HG02970 (cell line): ENCODE results near the gene CYS1.
"Not testable (repeated sequence)": the region's sequence is repeated elsewhere in the genome, so short reads cannot be mapped to it uniquely, and the experiment has no call there.

Experiments
- ATAC-seq: cut with Tn5 transposase; IDR thresholded peaks from one replicate; pipeline ENCODE4 v1.9.1; 2021; ENCODE audit warnings: mild to moderate bottlenecking, moderate library complexity, moderate number of reproducible peaks; ENCODE audit not compliant: unreplicated experiment, low FRiP score

Gene CYS1

DNA sequence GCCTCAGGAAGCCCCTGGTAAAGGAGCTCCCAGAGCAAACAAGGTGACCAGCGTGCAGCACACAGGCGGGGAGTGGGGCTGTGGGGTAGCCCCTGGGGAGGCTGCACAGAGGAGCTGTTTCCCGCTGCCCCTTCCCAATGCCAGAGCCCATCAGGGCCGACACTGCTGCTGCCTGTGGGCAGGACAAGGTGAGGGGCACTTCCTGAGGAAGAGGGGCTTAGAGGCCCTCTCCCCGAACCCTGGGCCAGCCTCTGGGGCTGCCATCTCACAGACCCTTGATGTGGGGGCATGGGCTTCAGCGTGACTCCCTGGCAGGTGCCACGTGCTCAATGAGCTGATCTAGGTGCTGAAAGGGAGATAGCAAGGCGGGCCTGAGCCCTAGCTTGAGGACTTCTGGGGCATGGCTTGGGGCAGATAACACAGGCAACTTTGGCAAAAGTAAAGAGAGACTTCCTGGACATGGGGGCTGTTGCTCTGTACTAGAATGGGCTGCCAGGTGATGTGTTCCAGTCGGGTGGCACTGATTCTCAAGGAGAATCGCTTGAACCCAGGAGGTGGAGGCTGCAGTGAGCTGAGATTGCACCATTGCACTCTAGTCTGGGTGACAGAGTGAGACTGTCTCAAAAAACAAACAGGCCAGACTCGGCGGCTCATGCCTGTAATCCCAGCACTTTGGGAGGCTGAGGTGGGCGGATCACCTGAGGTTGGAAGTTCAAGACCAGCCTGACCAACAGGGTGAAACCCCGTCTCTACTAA is 46.8 kb downstream of the CYS1 start:
- no peak for ATAC-seq

DNA sequence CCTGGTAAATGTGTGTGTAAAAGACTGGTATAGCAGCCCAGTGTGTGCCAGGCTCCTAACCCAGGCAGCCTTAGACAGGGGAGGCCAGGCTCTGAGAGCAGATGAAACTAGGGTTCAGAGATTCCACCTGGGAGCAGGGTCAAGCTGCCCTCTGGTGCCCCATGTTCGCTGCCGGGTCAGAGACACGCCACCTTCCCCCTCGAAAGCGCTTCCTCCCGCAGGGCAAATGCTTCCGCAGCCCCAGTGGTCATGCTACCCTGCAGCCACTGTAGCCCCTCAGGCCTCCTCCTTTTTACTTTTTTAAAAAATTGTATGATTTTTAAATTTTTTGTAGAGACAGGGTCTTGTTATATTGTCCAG is 47.5 kb downstream of the CYS1 start:
- ATAC-seq: no peak

DNA sequence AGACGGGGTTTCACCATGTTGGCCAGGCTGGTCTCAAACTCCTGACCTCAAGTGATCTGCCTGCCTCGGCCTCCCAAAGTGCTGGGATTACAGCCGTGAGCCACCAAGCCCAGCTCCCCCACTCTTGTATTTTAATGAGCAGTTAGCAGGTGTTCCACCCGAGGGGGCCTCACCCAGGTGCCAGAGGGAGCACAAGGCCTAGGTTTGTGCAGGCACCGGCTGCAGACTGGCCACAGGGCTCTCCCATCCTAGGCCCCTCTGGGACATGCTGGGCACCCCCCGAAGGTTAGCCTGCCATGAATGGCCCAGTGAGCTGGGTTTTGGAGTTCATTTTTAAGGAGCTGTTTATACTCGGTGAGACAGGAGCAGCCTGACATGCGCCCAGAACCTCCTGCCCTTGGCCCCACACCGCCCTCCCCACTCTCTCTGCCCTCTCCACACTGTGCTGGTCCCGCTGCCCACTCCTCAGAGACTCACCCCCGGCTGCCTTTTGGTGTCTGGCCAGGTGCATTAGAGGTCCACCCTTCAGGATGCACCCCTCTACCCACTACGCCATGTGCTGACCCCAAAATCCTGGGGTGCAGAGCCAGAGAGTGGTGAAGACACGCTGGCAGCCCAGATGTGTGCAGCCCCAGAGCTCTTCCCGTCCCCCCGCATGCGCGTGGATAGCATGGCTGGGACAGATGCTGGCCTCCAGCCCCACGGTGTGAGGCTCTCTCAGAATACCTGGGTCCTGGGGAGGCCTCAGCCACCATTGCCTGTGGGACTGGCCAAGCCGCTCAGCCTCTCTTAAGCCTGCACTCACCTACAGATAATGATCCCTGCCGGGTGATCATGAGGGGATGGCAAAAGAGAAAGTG is 48.1 kb downstream of the CYS1 start:
- ATAC-seq: no peak

DNA sequence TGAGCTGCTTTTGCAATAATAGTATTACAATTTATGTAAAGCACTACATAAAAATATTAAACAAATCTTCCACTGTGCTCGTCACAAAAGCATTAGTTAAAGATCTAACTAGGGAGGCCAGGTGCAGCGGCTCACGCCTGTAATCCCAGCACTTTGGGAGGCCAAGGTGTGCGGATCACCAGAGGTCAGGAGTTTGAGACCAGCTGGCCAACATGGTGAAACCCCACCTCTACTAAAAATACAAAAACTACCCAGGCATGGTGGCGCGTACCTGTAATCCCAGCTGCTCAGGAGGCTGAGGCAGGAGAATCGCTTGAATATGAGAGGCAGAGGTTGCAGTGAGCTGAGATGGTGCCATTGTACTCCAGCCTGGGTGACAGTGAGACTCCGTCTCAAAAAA is 49.4 kb downstream of the CYS1 start:
- ATAC-seq: not testable (repeated sequence)

DNA sequence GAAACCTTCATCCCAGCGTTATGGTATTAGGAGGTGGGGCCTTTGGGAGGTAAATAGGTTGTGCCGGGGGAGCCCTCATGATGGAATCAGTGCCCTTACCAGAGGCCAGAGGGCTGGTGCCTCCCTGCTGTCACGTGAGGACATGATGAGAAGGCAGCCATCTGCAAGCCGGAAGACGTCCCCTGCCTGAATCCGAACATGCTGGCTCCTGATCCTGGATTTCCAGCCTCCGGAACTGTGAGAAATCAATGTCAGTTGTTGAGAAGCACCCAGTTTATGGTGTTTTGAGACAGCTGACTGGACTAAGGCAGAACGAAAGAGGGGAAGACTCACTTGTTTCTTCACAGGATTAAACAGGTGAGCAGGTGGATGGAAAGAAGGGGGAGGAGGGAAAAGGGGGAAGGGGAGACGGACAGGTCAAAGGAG is 49.9 kb downstream of the CYS1 start:
- ATAC-seq: no peak

DNA sequence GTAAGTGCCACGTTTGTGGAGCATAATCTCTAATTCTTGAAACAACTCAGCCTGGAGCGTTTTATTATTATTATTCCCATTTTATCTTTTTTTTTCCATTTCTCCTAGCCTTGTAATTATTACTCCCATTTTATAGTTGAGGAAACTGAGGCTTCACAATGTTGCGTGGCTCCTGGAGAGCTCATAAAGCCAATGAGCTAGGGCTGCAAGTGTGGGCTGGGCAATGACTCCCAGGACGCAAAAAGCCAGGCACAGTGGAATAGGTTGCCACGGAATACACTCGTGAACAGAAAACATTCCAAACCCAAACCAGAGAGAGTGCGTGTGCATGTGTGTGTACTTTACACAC is 50.4 kb downstream of the CYS1 start:
- ATAC-seq: no peak

DNA sequence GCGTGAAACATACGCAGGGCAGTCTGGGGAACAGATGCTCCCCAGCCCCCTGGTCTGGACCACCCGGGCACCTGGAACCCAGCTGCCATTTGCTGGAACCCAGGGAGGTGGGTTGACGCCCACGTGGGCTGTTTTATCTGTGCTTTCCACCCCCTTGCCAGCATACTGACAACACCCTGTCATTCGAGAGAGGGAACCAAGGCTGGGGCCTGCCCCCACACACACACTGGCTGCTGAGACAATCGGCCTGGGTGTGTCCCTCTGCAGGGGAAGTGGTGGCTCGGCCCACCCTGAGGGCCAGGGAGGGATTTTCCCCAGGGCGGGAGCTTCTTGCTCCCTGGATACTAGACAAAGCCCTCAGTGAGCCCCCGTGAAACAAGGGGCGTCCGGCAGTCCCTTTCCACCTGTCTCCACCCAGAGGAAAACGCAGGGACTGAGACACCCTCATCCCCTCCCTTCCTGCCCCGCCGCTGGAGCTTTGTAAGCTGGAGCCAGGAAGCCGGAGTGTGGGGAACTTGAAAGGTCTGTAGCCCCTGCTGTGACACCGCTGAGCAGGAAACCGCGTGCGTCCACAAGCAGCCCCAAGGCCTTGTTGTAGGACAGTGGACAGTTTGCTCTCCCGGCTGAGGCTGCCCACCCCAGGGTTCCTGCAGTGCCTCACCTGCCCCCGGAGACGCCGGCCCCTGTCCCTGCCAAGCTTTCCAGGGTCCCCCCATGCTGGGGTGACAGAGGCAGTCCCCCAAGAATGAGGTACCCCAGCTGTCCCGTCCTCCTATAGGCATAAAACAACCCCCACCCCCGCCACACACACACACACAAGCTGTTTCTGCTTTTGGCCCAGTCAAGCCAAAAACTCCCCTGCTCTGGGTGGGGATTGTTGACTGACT is 51.0 kb downstream of the CYS1 start:
- ATAC-seq: no peak

DNA sequence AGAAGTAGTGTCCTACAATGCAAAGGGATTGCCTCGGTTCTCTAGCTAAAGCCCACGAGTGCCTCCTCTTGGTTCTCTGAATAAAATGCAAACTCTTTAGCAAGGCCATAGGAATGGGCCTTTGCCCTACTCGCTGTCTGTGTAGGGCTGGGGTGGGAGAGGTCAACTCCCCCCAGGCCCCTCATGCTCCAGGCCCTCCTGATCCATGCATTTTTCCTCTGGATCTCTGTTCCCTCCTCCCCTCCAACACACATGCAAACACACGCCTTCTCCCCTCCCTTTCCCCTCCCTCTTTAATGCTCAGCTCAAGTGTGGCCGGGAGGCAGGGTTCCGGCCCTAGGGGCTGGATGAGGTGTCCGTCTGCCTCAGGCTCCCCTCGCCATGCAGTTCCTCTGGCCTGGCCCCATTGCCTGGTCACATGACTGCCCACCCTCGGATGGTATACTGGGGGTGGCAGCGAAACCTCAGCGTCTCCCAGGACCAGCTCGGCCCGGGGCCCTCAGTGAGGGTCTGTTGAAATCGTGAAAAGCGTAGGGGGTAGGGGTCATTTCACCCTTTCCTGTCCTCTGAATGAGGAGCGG is 51.7 kb downstream of the CYS1 start:
- ATAC-seq: no peak

DNA sequence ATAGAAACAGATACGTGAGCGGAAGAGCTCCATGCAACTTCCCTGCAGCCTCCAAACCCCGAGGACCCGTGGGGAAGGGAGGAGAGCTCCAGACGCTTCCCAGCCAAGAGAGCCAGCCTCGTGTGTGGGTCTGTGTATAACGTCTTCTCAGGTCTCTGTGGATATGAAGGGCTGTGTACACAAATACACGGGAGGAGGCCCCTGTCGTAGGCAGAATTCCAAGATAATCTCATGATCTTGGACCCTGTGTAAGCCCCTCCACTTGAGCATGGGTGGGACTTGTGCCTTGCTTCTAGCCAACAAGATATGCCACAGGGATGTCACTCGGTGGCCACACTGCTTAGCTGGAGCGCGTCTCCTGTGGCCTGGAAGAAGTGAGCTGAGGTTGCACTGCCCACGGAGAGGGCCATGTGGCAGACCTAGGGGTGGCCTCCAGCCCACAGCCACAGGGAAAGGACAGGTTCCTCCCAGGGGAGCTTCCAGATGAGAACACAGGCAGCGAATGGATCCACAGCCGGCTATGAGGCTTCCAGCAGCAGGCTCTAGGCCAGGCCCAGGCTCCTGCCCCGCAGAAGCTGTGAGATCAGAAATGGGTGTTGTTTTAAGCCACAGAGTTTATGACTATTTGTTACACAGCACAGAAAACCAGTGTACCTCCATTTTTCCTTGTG is 52.4 kb downstream of the CYS1 start:
- ATAC-seq: no peak

DNA sequence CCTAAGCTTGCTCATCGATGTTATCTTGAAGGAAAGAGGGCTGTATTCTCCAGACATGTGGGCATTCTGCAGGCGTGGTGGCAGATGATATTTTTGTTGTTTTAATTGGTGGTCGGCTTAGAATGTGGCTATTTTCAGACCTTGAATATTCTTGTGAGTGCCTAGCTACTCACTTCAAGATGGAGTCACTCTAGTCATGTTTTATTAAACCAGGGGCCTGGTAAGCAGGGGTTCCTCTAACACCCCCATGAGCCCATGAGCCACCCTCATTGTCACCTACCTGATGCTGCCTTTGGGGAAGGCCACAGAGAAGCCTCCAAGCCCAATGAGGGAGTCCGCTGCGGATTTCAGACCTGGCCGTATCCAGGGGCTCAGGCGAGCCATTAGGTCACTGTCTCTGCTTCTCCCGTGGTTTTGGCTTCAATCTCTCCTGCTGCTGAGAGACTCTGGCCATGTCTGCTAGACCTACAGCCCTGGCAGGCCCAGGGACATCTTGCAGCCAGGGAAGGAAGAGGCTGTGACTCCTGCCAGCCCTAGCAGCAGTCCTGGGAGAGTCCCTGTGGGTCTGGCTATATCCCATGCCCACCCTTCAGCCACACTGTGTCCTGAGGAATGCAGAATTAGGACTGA is 53.2 kb downstream of the CYS1 start:
- no peak for ATAC-seq

DNA sequence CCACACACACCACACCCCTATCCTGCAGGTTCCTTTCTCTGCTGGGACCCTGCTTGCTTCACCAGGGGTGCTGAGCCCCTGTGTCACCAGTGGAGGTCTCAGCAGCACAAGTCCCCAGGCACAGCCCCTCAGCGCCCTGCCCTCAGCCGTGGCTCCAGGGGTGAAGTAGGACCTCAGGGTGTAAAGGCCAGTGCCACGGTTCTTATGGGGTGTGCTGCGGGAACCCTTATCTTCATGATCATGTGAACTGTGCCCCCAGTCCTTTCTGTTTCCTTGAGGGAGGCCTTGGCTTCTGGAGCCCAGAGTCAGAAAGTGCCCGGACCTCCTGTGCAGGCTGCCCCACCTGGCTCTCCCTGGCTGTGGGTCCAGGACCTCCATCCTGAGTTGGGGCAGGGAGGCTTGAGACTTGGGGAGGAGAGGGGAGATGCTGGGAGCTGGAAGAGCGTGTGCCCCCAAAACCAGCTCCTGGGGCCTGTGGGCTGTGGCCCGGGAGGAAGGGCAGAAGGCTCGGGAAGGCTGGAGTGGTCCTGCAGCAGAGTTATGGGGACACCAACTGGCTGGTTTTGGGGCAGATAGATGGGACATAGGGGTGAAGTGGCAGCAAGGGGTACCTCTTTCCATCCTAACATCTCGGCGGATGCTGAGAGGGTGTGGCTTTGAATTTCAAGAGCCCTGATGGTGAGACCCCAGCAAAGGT is 57.1 kb downstream of the CYS1 start:
- no peak for ATAC-seq

DNA sequence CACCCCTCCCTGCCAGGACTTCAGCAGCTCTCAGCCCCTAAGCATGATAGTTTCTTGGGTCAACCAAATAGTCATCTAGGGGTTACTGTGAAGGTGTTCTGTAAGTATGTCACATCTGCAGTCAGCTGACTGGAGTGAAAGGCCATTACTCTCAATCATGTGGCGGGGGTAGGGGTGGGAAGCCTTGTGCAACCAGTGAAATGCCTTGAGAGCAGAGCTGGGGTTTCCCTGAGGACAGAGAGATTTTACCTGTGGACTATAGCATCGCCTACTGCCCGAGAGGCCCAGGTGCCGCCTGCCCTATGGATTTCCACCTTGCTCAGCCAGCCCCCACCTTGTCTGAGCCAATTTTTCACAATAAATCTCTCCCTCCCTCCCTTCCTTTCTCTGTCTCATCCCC is 57.8 kb downstream of the CYS1 start:
- ATAC-seq: no peak

DNA sequence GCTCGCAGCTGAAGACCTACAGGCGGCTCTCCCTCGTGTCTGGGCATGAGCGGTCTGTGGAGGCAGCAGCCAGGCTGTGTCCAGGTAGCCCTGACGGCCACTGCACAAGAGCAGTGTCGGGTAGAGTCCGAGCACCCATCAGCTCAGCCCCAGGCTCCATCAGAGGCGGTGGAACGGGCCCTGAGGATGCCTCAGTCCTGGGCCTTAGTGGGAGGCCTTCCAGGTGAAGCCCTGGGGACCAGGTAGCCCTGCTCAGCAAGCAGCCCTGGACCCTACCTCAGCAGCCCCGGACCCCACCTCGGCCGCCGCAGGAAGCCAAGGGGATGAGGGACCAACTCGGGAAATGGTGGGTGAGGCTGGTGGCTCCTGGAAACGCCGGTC is 58.2 kb downstream of the CYS1 start:
- ATAC-seq: no peak

DNA sequence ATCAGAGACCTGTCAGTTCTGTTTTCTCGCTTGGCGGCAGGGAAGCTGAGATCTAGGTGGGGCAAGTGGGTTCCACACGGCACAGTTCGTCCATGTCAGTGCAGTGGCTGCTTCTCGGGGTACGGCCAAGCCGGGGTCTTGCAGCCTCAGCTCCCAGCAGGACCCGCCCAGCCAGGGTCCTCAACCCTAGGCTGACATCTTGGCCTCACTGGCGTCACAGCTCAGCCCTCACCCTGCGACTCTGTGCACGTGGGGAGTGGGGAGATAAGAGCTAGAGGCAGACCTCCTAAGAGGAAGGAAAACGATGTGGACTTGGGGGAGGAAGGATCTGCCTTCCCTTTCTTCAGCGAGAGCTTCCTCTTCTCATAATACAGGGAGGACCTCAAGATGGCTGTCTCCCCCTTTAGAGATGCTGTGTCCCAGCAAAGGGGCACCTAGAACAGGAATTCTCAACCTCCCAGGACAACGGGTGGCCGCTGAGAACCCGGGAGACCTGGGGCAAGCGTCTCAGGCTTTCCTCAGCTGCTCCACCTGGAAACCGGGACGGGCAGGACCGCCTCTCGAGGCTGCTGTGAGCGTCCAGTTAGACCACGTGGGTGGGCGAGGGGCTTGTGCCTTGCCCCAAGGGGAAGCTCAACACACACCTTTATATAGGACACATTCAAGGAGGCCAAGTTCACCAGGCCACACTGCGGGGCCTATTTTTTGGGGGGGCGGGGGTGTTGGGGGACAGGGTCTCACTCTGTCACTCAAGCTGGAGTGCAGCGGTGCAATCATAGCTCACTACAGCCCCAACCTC is 60.4 kb downstream of the CYS1 start:
- ATAC-seq: no peak

DNA sequence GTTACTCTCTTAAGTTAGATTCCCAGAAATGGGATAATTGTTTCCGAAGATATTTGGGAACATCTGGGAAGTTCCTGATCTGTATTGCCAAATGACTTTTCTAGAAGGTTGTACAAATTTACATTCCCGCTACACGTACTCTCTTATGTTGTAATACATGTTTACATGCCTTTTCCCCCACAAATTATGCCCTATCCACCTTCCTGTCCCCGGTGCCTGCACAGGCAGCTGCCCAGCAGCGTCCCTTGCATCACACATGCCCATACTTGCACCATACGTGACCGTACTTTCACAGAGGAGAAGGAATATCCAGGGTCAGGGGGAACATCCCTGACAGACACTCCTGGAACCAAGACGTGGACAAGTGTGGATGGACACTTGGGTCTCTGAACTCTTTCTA is 61.0 kb downstream of the CYS1 start:
- ATAC-seq: no peak

DNA sequence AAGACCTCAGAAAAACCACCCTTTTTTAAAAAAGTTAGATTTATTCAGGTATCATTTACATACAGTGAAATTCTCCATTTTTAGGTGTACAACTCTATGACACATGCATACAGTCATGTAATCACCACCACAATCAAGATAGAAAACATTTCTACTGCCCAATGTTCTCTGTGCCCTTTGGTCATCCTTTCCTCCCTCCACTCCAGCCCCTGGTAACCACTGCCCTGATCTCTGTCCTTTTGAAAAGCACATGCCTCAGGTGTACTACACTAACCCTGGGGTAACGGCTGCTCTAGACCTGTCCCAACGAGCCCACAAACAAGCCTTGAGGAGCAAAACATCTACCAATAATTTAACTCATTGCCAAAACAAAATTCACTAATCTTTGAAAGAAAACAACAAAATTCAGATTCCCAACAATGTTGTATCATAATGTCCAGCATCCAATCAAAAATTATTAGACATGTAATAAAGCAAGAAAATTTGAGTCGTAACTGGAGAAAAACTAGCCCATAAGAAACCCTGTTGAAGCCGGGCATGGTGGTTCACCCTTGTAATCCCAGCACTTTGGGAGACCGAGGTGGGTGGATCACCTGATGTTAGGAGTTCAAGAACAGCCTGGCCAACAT is 62.8 kb downstream of the CYS1 start:
- no peak for ATAC-seq

DNA sequence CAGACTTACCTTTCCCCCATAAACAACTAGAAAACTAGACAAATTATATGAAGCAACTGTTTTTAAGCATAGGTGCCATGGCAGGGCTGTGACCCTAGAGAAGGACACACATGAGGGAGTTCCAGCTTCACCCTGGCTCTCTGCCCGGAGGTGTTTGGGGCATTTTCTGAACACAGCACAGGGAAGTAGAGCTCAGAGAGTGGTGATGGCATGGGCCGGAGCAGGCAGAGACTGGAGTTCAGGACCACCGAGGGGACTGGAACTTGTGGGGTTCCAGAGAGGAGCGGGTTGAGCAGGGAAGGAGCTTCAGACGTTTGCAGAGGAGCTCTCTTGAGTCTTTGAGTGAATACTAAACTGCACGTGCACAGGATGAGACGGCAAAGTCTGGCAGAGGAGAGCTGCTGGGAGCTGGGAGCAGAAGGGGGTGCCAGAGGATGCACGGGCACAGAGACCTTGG is 63.4 kb downstream of the CYS1 start:
- ATAC-seq: no peak
